Globus pallidus (tissue), 1 donor: ENCODE measurements around the gene ONECUT2.
A peak's percentile ranks its signal among the peaks of the same experiment; 100 is the strongest.
"Not testable (repeated sequence)": the region's sequence is repeated elsewhere in the genome, so short reads cannot be mapped to it uniquely, and the experiment has no call there.

Experiments used
- DNase-seq: peaks from one replicate; pipeline ENCODE4 v3.0.0-alpha.2; 2015; ENCODE audit warnings: low spot score

The ONECUT2 gene

GRCh38 chr18:57434536-57435494 is at the start of gene ONECUT2:
TSS of gene ONECUT2 (plus strand) at chr18:57435374. CDS start at chr18:57435717, 343 bp downstream.
- DNase-seq: peak; percentile 84

GRCh38 chr18:57389271-57389670 is 45.9 kb upstream of the ONECUT2 start:
- DNase-seq: no peak

GRCh38 chr18:57390044-57390443 is 45.1 kb upstream of the ONECUT2 start:
- no peak for DNase-seq

DNA sequence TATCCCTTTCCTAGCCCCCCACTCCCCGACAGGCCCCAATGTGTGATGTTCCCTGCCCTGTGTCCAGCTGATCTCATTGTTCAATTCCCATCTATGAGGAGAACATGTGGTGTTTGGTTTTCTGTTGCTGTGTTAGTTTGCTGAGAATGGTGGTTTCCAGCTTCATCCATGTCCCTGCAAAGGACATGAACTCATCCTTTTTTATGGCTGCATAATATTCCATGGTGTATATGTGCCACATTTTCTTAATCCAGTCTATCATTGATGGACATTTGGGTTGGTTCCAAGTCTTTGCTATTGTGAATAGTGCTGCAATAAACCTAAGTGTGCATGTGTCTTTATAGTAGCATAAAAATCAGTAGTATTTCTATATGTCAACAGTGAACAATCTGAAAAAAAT is 40.4 kb upstream of the ONECUT2 start:
- DNase-seq: not testable (repeated sequence)

DNA sequence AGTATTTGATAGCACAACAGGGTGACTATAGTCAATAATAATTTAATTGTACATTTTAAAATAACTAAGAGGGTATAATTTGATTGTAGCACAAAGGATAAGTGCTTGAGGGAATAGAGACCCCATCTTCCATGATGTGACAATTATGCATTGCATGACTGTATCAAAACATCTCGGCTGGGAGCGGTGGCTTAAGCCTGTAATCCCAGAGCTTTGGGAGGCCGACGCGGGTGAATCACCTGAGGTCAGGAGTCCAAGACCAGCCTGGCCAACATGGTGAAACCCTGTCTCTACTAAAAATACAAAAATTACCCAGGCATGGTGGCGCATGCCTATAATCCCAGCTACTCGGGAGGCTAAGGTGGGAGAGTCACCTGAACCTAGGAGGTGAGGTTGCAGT is 38.3 kb upstream of the ONECUT2 start:
- DNase-seq: not testable (repeated sequence)

- no peak for DNase-seq
Observed at GRCh38 chr18:57397440-57398132, 37.6 kb upstream of the ONECUT2 start.

GRCh38 chr18:57404345-57404744 is 30.8 kb upstream of the ONECUT2 start:
- no peak for DNase-seq

DNA sequence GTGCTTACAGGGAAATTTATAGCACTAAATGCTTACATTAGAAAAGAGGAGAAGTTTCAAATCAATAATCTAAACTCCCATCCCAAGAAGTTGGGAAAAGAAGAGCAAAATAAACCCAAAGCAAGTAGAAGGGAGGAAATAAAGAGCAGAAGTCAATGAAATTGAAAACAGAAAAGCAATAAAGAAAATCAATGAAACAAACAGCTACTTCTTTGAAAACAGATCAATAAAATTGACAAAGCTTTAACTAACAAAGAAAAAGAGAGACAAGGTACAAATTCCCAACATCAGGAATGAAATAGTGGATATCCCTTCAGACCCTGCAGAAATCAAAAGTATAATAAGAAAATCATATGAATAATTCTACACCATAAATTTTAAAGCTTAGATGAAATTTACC is 25.5 kb upstream of the ONECUT2 start:
- no peak for DNase-seq

GRCh38 chr18:57410749-57411148 is 24.4 kb upstream of the ONECUT2 start:
- DNase-seq: no peak

DNA sequence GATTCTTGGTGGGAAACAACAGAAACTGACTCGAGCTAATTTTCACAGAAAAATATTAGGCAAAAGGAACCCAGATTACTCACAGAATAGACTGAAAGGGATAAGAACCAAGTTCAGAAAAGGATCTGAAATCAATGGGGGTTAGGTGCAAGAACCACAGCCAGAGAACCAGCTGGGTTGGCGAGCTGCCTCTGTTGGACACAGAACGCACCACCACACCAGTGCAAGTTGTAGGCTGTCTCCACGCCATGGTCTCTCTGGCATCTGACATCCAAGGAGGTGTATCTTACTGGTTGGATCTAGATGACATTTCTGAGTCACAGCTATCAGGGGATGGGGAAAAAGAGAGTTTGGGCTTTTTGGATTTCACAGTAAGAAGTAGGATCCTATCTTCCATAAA is 18.6 kb upstream of the ONECUT2 start:
- no peak for DNase-seq

DNA sequence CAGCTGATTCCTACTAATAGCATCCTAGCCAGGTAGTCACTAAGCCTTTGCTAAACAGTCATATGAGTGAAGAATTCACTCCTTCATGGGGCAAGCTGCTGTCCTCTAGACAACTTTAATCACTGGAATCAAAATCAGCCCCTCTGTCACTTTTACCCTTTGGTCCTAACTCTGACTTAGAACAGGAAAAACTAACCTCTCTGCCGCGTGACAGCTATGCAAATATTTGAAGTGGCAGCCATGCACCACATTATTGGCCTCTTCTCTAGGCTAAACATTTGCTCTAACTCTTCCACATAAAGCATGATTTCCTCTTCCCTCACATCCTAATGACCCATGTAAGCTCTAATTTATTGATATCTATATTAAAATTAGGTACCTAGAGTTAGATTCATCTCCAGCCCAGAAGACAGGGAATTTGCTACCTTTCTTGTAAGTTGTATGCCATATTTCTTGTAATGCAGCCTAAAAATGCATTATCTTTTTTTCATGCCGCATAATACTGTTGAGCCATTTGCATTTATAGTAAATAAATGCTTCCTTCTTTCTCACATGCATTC is 12.8 kb upstream of the ONECUT2 start:
- no peak for DNase-seq

- DNase-seq: no peak
Observed at GRCh38 chr18:57423821-57424220, 11.4 kb upstream of the ONECUT2 start.

DNA sequence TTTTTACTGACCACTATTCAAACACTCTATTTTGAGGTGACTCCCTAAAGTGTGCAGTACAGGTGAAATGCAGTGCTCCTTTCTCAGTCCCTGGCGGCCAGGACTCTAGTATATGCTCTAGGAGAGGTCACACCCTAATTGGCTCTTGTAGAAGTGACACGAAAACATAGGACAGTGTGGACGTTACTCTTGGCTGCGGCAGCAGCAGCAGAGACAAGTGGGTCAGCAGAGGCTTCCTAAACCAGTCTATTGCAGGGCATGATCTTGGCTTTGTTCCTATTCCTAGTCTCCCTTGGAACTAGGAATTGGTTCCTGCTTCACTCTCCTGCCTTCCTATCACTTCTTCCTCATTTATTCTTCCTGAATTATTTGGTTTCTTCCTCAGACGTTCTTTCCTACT is 10.1 kb upstream of the ONECUT2 start:
- DNase-seq: no peak

DNA sequence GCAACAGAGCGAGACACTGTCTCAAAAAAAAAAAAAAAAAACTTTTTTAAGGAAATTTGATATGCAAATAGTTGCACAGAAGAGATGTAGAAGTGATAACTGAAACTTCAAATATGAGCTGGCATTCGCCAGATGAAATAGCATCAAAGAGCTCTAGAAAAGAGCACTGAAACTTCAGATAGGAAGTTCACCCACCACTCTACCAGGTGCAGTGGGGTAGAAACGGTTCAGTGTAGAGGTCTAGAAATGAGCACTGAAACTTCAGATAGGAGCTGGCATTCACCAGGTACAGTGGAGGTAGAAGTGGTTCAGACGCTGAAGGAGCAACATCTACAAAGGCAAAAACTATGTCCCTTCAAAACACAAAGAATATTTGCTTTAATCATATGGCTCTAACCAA is 9.0 kb upstream of the ONECUT2 start:
- no peak for DNase-seq

- no peak for DNase-seq
Observed at GRCh38 chr18:57427429-57428201, 7.6 kb upstream of the ONECUT2 start.

GRCh38 chr18:57428221-57429150 is 6.7 kb upstream of the ONECUT2 start:
- no peak for DNase-seq

- DNase-seq: no peak
Observed at GRCh38 chr18:57429167-57430078, 5.8 kb upstream of the ONECUT2 start.

GRCh38 chr18:57430079-57431001 is 4.8 kb upstream of the ONECUT2 start:
- no peak for DNase-seq

DNA sequence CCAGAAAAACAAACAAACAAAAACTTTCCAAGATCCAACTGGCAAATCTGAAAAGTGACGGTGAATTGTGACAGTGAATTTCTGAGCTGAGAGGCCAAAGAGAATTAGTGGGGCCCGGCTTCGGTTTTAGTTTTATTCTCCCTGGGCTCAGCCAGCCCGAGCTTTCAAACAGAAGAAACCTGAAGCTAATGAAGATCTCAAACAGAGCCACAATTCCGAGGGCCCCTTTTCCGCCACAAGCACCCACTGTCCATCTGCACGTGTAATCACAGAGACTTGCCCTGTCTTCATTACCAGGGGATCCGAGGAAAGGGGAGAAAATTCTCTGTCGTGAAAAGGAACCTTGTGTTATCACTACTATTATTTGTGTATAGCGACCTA is 4.2 kb upstream of the ONECUT2 start:
- DNase-seq: no peak
